ENCODE data around the gene KIAA0513. TPM values are rescaled to one million over a fixed set of nuclear protein-coding genes. Genes with fewer than 3 reads are reported as not detected.

Gene KIAA0513
- total RNA-seq, 4 donors from 2014 or later, result 18.5 to 41.3 (median 34.5) TPM

DNA sequence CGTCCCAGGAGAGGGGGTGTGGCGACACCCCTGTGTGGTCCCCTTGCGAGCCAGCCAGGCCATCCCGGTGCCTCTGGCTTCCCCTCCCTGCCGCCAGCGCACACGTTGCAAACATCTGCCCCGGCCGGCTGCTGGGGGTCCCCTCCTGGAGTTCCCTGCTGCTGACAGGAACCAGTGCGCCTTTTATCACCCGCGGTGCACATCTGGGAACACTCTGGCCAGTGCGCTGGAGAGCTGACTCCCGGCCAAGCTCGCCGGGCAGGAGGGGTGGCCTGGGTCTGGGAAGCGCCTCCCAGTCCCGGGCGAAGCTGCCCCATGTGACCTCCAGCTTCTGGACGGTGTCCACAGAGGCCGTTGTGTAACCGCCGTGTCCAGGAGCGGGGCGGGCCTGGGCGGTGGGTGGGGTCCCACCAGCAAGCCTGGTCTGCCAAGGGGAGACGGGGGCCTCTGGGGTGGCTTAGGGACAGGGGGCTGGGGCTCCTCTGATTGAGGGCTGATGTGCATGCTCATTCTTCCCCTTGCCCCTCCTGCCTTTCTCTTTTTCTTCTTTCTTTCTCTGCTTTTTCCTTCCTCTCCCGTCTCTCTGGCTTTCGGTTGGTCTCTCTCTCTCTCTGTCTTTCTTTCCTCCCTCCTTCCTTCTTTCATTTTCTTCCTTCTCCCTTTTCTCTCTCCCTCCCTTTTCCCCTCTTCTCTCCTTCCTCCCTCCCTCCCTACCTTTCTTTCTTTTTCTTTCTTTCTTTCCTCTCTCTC lies 109.9 kb downstream of the KIAA0513 start:
- peaks cover 14 to 29% (median 15%) of the 10 kb centered on the region in 4 donors for H3K4me1 ChIP-seq
- H3K4me3 ChIP-seq, result peak overlapping the region; percentile 6 to 18 (median 15)
- TF ChIP-seq POLR2A (IDR thresholded peaks at IDR 0.05) (no peak), EP300 (IDR thresholded peaks at IDR 0.05; ENCODE audit: low read depth) (peak; percentile 74), POLR2AphosphoS5 (IDR thresholded peaks at IDR 0.05) (peak; percentile 84 to 93 (median 89))
- TF ChIP-seq, protein P1, sequence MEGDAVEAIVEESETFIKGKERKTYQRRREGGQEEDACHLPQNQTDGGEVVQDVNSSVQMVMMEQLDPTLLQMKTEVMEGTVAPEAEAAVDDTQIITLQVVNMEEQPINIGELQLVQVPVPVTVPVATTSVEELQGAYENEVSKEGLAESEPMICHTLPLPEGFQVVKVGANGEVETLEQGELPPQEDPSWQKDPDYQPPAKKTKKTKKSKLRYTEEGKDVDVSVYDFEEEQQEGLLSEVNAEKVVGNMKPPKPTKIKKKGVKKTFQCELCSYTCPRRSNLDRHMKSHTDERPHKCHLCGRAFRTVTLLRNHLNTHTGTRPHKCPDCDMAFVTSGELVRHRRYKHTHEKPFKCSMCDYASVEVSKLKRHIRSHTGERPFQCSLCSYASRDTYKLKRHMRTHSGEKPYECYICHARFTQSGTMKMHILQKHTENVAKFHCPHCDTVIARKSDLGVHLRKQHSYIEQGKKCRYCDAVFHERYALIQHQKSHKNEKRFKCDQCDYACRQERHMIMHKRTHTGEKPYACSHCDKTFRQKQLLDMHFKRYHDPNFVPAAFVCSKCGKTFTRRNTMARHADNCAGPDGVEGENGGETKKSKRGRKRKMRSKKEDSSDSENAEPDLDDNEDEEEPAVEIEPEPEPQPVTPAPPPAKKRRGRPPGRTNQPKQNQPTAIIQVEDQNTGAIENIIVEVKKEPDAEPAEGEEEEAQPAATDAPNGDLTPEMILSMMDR (IDR thresholded peaks at IDR 0.05), result no peak
- peaks cover 5% of the 10 kb centered on the region for H3K27me3 ChIP-seq
- in situ Hi-C loops (cut with MboI; ENCODE audit: low pct_ligation_motif_present in 1 of 4, low pct_unique_long_range_greater_than_20kb in 1 of 4, low sequenced_read_pairs in 3 of 4), result no loop called here
- H3K27ac ChIP-seq, result peak overlapping the region; percentile 68 to 87 (median 81)
- H3K9me3 ChIP-seq, result no peaks in the 10 kb centered on the region
- WGBS, 2 donors (ENCODE audit: low coverage in 1 of 2), result 8% methylated on average over 21 of the region's 29 CpGs; no CpG with 5 or more reads in 1 of the 2 donors
- DNase-seq, result peak; percentile 85
- intact Hi-C loops (cut with DNase I; ENCODE audit: low total_unique reads), result loop anchor here (1.0 kb wide), 1 partner anchor 65 kb away; no protein-coding TSS in a partner anchor
- no peaks in the 10 kb centered on the region for H3K36me3 ChIP-seq

DNA sequence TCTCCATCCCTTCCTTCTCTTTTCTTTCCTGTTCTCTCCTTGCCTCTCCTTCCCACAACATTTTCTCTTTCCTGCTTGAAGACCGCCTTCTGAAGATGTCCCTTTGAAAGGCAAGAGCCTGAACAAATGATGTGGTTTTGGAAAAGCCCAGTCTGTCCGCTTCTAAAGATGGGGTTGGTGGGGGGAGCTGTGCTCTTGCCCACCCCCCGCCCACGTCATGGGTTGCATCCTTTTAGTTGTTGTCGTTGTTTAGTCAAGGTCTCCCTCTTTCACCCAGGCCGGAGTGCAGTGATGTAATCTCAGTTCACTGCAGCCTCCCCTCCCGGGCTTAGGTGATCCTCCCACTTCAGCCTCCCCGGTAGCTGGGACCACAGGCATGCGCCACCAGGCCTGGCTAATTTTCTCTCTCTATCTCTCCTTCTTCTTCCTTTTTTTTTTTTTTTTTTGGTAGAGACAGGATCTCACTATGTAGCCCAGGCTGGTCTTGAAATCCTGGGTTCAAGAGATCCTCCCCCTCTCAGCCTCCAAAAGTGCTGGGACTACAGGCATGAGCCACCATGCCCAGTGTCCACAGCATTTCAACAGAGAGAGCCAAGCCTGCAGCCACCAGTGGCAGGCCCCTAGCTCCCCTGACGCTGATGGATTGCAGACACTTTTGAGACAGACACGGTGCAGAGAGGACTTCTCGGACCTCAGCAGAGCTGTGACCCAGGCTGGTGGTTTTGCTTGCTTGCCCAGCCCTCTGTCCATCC lies 110.7 kb downstream of the KIAA0513 start:
- no peak for TF ChIP-seq POLR2A (IDR thresholded peaks at IDR 0.05)
- Histone ChIP-seq H3K4me3 (no peak overlapping the region), H3K4me1 (peaks cover 14 to 29% (median 15%) of the 10 kb centered on the region in 4 donors), H3K27me3 (peaks cover 5% of the 10 kb centered on the region), H3K27ac (peak overlapping the region; percentile 68 to 87 (median 81)), H3K9me3 (no peaks in the 10 kb centered on the region), H3K36me3 (no peaks in the 10 kb centered on the region)
- DNase-seq, result no peak
- 80 to 100% methylated on average over 1 to 10 of the region's 12 CpGs for WGBS, 2 donors (ENCODE audit: low coverage in 1 of 2)
- in situ Hi-C loops (cut with MboI; ENCODE audit: low pct_ligation_motif_present in 1 of 4, low pct_unique_long_range_greater_than_20kb in 1 of 4, low sequenced_read_pairs in 3 of 4) (no loop called here), intact Hi-C loops (cut with DNase I; ENCODE audit: low total_unique reads) (no loop called here)

DNA sequence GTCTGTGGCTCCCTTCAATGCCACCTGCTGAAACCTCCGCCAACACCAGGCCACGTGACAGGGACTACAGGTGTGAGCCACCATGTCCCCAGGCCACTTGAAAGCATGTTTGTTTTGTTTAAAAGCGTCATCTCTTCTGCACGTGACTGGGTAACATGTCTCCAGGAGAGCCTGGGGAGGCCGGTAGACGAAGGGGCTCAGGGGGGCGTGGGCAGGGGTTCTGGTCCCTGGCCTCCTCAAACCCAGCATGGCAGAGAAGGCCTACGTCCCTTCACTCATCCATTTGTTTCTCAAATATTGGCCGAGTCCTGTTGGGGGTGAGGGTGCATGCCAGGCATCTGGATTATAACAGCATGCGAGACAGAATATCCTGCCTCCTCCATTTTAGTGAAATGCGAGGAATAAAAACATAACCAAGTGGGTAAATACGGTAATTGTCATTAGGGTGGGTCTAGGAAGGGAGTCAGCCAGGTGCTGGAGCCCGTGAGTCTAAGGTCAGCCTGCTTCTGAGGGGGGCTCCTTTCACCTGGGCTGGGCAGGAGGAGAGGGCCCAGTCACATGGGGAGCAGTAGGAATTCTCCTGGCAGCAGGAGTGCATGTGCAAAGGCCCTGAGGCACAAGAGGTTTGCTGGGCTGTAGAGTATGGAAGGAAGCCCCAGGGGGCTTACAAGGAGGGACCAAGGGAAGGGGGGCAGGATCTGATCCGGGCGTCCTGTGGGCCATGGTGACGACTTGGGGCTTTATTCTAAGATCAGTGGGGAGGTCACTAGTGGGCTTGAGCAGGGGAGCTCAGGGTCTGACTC lies 111.4 kb downstream of the KIAA0513 start:
- 82 to 95% methylated on average over 7 to 16 of the region's 16 CpGs for WGBS, 2 donors (ENCODE audit: low coverage in 1 of 2)
- peaks cover 14 to 29% (median 15%) of the 10 kb centered on the region in 4 donors for H3K4me1 ChIP-seq
- in situ Hi-C loops (cut with MboI; ENCODE audit: low pct_ligation_motif_present in 1 of 4, low pct_unique_long_range_greater_than_20kb in 1 of 4, low sequenced_read_pairs in 3 of 4), result no loop called here
- H3K27ac ChIP-seq, result no peak overlapping the region
- TF ChIP-seq POLR2A (IDR thresholded peaks at IDR 0.05), result no peak
- H3K9me3 ChIP-seq, result no peaks in the 10 kb centered on the region
- peaks cover 5% of the 10 kb centered on the region for H3K27me3 ChIP-seq
- DNase-seq, result no peak
- intact Hi-C loops (cut with DNase I; ENCODE audit: low total_unique reads), result no loop called here
- no peak overlapping the region for H3K4me3 ChIP-seq
- H3K36me3 ChIP-seq, result no peaks in the 10 kb centered on the region

DNA sequence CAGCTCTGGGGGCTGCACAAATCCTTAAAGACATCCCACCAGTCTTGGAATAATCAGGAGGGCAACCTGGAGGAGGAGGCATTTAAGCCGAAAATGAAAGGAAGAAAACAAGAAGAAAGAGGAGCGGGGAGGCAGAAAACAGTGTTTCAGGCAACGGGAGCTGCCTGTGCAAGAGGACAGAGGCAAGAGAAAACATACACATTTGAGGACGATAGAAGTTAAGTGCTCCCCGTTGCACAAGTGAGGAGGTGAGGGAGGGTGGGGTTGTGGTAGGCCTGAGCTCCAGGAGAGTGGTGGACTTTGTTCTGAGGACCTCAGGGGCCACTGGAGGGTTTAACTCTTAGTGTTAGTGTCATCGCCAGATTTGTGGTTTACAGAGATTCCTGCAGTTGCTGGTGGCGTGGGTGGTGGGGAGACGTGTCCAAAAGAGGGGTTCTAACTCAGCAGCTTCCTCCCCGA lies 112.3 kb downstream of the KIAA0513 start:
- no peak for DNase-seq
- Histone ChIP-seq H3K9me3 (no peaks in the 10 kb centered on the region), H3K36me3 (no peaks in the 10 kb centered on the region), H3K27me3 (peaks cover 5% of the 10 kb centered on the region), H3K4me3 (no peak overlapping the region), H3K27ac (no peak overlapping the region), H3K4me1 (peaks cover 14 to 27% (median 15%) of the 10 kb centered on the region in 4 donors)
- TF ChIP-seq POLR2A (IDR thresholded peaks at IDR 0.05) (no peak), POLR2AphosphoS5 (IDR thresholded peaks at IDR 0.05) (no peak), EP300 (IDR thresholded peaks at IDR 0.05; ENCODE audit: low read depth) (no peak)
- TF ChIP-seq, protein P1 (IDR thresholded peaks at IDR 0.05), result no peak
- in situ Hi-C loops (cut with MboI; ENCODE audit: low pct_ligation_motif_present in 1 of 4, low pct_unique_long_range_greater_than_20kb in 1 of 4, low sequenced_read_pairs in 3 of 4), result no loop called here
- 64 to 90% methylated on average over 2 to 9 of the region's 9 CpGs for WGBS, 2 donors (ENCODE audit: low coverage in 1 of 2)
- intact Hi-C loops (cut with DNase I; ENCODE audit: low total_unique reads), result no loop called here
